Calu3 (cell line): ENCODE data around the gene NSFL1C. TPM values are rescaled to one million over a fixed set of nuclear protein-coding genes. Genes with fewer than 3 reads are reported as not detected.

ENCODE experiments used
- BruUV-seq: library from RNA; stranded (reverse); fragments of 400-500 nt; replicated peaks from 2 replicates; lab custom pipeline; 2021; lab: Mats Ljungman, UMichigan
- CTCF ChIA-PET: fragments of 300-600 bp; sonication (Branson Sonifier 250); formaldehyde crosslinking; loops from one replicate; lab custom pipeline; 2022; ENCODE audit warnings: antibody characterized with exemption; lab: Charles Lee
- DNase-seq: peaks from one replicate; pipeline ENCODE4 v3.0.0; 2022
- H3K27ac Mint-ChIP-seq: one replicate; pipeline ENCODE4 v1.8.0; 2022; ENCODE audit warnings: mixed read lengths; ENCODE audit not compliant: unreplicated experiment
- H3K27me3 Mint-ChIP-seq: one replicate; pipeline ENCODE4 v1.8.0; 2022; ENCODE audit warnings: mixed read lengths; ENCODE audit not compliant: unreplicated experiment
- H3K36me3 Mint-ChIP-seq: one replicate; pipeline ENCODE4 v1.8.0; 2022; ENCODE audit warnings: mild to moderate bottlenecking, moderate library complexity, mixed read lengths; ENCODE audit not compliant: insufficient read depth, unreplicated experiment
- H3K4me1 Mint-ChIP-seq: one replicate; pipeline ENCODE4 v1.8.0; 2022; ENCODE audit warnings: mild to moderate bottlenecking, low read depth, mixed read lengths; ENCODE audit not compliant: unreplicated experiment
- H3K4me3 Mint-ChIP-seq: one replicate; pipeline ENCODE4 v1.8.0; 2022; ENCODE audit warnings: mild to moderate bottlenecking, low read depth, moderate library complexity, mixed read lengths; ENCODE audit not compliant: unreplicated experiment
- H3K9me3 Mint-ChIP-seq: one replicate; pipeline ENCODE4 v1.8.0; 2022; ENCODE audit warnings: low read depth, mixed read lengths; ENCODE audit not compliant: unreplicated experiment
- CTCF ChIP-seq: fragments of 200-600 bp; IDR thresholded peaks from one replicate; pipeline ENCODE4 v1.8.0; 2022; ENCODE audit warnings: antibody characterized with exemption; ENCODE audit not compliant: unreplicated experiment
- intact Hi-C: fragments of 100-400 bp; cut with micrococcal nuclease; formaldehyde crosslinking; loops from one replicate; pipeline ENCODE4 v1.10.0; 2022; ENCODE audit not compliant: unreplicated experiment
- total RNA-seq: library from RNA; stranded (reverse); gene quantifications from 2 replicates; pipeline ENCODE4 v1.2.3, GENCODE V29; 2022

NSFL1C gene
- total RNA-seq, 1 experiment from 2014 or later, result 81.0 TPM

DNA sequence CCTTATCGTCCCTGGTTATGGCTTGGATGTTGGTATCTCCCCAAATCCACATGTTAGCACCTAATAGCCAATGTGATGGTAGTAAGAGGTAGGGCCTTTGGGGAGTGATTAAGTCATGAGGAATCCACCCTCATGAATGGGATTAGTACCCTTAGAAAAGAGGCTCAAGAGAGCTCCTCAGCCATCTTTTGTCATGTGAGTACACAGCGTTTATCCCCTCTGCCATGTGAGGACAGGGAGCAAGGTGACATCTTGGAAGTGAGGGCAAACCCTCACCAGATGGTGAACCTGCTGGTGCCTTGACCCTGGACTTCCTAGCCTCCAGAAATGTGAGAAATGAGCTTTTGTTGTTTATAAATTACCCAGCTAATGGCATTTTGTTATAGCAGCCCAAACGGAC, 40.6 kb upstream of the NSFL1C start:
- H3K4me1 Mint-ChIP-seq, result peaks cover 23% of the 10 kb centered on the region
- no peak overlapping the region for H3K4me3 Mint-ChIP-seq
- intact Hi-C loops, result loop anchor here (5.0 kb wide), 1 partner anchor 130 kb away; no protein-coding TSS in a partner anchor
- no peak for TF ChIP-seq CTCF
- CTCF ChIA-PET, result interaction anchor here (1.5 kb wide), 1 partner anchor 270 kb away, joined by 8 read pairs; no protein-coding TSS in a partner anchor
- no TSS peak for BruUV-seq
- no peaks in the 10 kb centered on the region for H3K9me3 Mint-ChIP-seq
- no peak overlapping the region for H3K27ac Mint-ChIP-seq
- DNase-seq, result no peak
- H3K36me3 Mint-ChIP-seq, result no peaks in the 10 kb centered on the region
- peaks cover 19% of the 10 kb centered on the region for H3K27me3 Mint-ChIP-seq

DNA sequence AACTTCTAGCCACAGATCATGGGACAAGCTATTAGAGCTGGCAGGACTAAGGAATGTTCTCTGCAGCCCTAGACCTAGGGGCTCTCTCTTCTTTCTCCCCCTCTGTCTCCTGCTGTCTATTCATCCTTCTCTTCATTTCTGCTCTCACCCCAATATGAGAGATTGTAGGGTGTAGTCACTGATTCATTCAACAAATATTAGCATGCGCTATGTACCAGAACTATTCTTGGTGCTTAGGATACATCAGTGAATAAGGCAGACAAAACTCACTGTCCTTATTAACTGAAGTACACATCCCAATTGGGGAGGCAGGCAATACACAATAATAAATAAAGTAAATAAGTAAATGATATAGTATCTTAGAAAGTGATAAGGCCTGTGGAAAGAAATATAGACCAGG, 39.2 kb upstream of the NSFL1C start:
- Mint-ChIP-seq H3K27ac (no peak overlapping the region), H3K4me3 (no peak overlapping the region), H3K27me3 (peaks cover 5% of the 10 kb centered on the region), H3K36me3 (no peaks in the 10 kb centered on the region), H3K4me1 (peaks cover 30% of the 10 kb centered on the region), H3K9me3 (no peaks in the 10 kb centered on the region)
- CTCF ChIA-PET, result interaction anchor here (1.5 kb wide), 1 partner anchor 271 kb away, joined by 8 read pairs; no protein-coding TSS in a partner anchor
- BruUV-seq, result no TSS peak
- intact Hi-C loops, result loop anchor here (5.0 kb wide), 1 partner anchor 131 kb away; no protein-coding TSS in a partner anchor
- DNase-seq, result no peak
- no peak for TF ChIP-seq CTCF

- Mint-ChIP-seq H3K4me3 (no peak overlapping the region), H3K27me3 (no peaks in the 10 kb centered on the region), H3K9me3 (peaks cover 2% of the 10 kb centered on the region), H3K4me1 (peaks cover 35% of the 10 kb centered on the region), H3K36me3 (peaks cover 4% of the 10 kb centered on the region), H3K27ac (no peak overlapping the region)
- CTCF ChIA-PET, result no interaction called here
- intact Hi-C loops, result loop anchor here (5.0 kb wide), 1 partner anchor 132 kb away; no protein-coding TSS in a partner anchor
- no peak for DNase-seq
- no TSS peak for BruUV-seq
- no peak for TF ChIP-seq CTCF
These were observed 38.7 kb upstream of the NSFL1C start for GRCh38 chr20:1505361-1505760.

- CTCF ChIA-PET, result interaction anchor here (0.6 to 2.6 kb wide), 30 partner anchors 12 to 1122 kb away, joined by 3 to 43 read pairs (median 4); partner anchors contain the start of genes FKBP1A and NSFL1C
- no TSS peak for BruUV-seq
- peak; percentile 91 for TF ChIP-seq CTCF
- no peak overlapping the region for H3K4me3 Mint-ChIP-seq
- peak; percentile 78 for DNase-seq
- intact Hi-C loops, result loop anchor here (1.0 kb wide), 1 partner anchor 33 kb away; no protein-coding TSS in a partner anchor
- peaks cover 3% of the 10 kb centered on the region for H3K9me3 Mint-ChIP-seq
- peaks cover 44% of the 10 kb centered on the region for H3K4me1 Mint-ChIP-seq
- no peaks in the 10 kb centered on the region for H3K27me3 Mint-ChIP-seq
- peaks cover 8% of the 10 kb centered on the region for H3K36me3 Mint-ChIP-seq
- peak overlapping the region; percentile 41 for H3K27ac Mint-ChIP-seq
These were observed 37.0 kb upstream of the NSFL1C start for GRCh38 chr20:1503564-1504227.
